H9 (cell line): ENCODE data around the gene ADAMTSL5. TPM values are rescaled to one million over a fixed set of nuclear protein-coding genes. Genes with fewer than 3 reads are reported as not detected.

ENCODE experiments used
- DNase-seq: peaks from one replicate; pipeline ENCODE4 v3.0.0-alpha.2; 2017
- H2AFZ ChIP-seq: one replicate; pipeline ENCODE4 v1.6.1; 2013; ENCODE audit warnings: mild to moderate bottlenecking, low read length, control low read depth, moderate library complexity
- H2AK5ac ChIP-seq: 2 replicates; pipeline ENCODE4 v1.6.1; 2013; ENCODE audit warnings: low read length, control low read depth, mixed read lengths; ENCODE audit not compliant: insufficient read length
- H2BK120ac ChIP-seq: one replicate; pipeline ENCODE4 v1.6.1; 2013; ENCODE audit warnings: low read depth, mild to moderate bottlenecking, low read length, control low read depth, inconsistent platforms; ENCODE audit not compliant: poor library complexity, severe bottlenecking
- H2BK12ac ChIP-seq: 2 replicates; pipeline ENCODE4 v1.6.1; 2013; ENCODE audit warnings: low read length, control low read depth, mixed read lengths, low read depth; ENCODE audit not compliant: insufficient read length
- H2BK15ac ChIP-seq: 2 replicates; pipeline ENCODE4 v1.6.1; 2013; ENCODE audit warnings: low read depth, low read length, control low read depth
- H2BK20ac ChIP-seq: one replicate; pipeline ENCODE4 v1.6.1; 2013; ENCODE audit warnings: low read depth, mild to moderate bottlenecking, low read length, control low read depth, inconsistent platforms; ENCODE audit not compliant: poor library complexity, severe bottlenecking
- H2BK5ac ChIP-seq: 2 replicates; pipeline ENCODE4 v1.6.1; 2013; ENCODE audit warnings: low read length, control low read depth, mixed read lengths; ENCODE audit not compliant: insufficient read length
- H3K14ac ChIP-seq: 2 replicates; pipeline ENCODE4 v1.6.1; 2013; ENCODE audit warnings: low read length, control low read depth; ENCODE audit not compliant: insufficient read depth
- H3K18ac ChIP-seq: 2 replicates; pipeline ENCODE4 v1.6.1; 2013; ENCODE audit warnings: low read depth, mild to moderate bottlenecking, mixed read lengths, low read length, control low read depth; ENCODE audit not compliant: insufficient read length
- H3K23ac ChIP-seq: 2 replicates; pipeline ENCODE4 v1.6.1; 2013; ENCODE audit warnings: low read length, control low read depth, mixed read lengths, low read depth; ENCODE audit not compliant: insufficient read length
- H3K23me2 ChIP-seq: 2 replicates; pipeline ENCODE4 v1.6.1; 2013; ENCODE audit warnings: low read depth, mild to moderate bottlenecking, mixed read lengths, low read length, control low read depth; ENCODE audit not compliant: insufficient read length, poor library complexity, severe bottlenecking
- H3K27ac ChIP-seq: 2 replicates; pipeline ENCODE4 v1.5.1; 2013; ENCODE audit warnings: low read length, control low read depth, mixed read lengths, low read depth; ENCODE audit not compliant: insufficient read length
- H3K27me3 ChIP-seq: 2 replicates; pipeline ENCODE4 v1.6.1; 2013; ENCODE audit warnings: low read length, control low read depth, inconsistent platforms; ENCODE audit not compliant: insufficient read depth
- H3K4ac ChIP-seq: 2 replicates; pipeline ENCODE4 v1.6.1; 2013; ENCODE audit warnings: low read depth, mild to moderate bottlenecking, control low read depth, inconsistent platforms, low read length, moderate library complexity
- H3K4me1 ChIP-seq: 2 replicates; pipeline ENCODE4 v1.6.1; 2013; ENCODE audit warnings: low read length, control low read depth, inconsistent platforms; ENCODE audit not compliant: insufficient read depth
- H3K4me2 ChIP-seq: 2 replicates; pipeline ENCODE4 v1.6.1; 2013; ENCODE audit warnings: low read length, control low read depth, mixed read lengths; ENCODE audit not compliant: insufficient read length, insufficient read depth
- H3K56ac ChIP-seq: 2 replicates; pipeline ENCODE4 v1.6.1; 2013; ENCODE audit warnings: low read depth, mild to moderate bottlenecking, mixed read lengths, low read length, control low read depth; ENCODE audit not compliant: insufficient read length
- H3K79me1 ChIP-seq: 2 replicates; pipeline ENCODE4 v1.6.1; 2013; ENCODE audit warnings: low read depth, mild to moderate bottlenecking, moderate library complexity, low read length, control low read depth, inconsistent platforms; ENCODE audit not compliant: insufficient read depth, poor library complexity, severe bottlenecking
- H3K79me2 ChIP-seq: 2 replicates; pipeline ENCODE4 v1.6.1; 2013; ENCODE audit warnings: low read length, control low read depth, inconsistent platforms; ENCODE audit not compliant: insufficient read depth
- H3K9ac ChIP-seq: 2 replicates; pipeline ENCODE4 v1.6.1; 2013; ENCODE audit warnings: low read length, control low read depth, mixed read lengths; ENCODE audit not compliant: insufficient read length; ENCODE audit errors: extremely low read depth
- H3K9me3 ChIP-seq: one replicate; pipeline ENCODE4 v1.6.1; 2013; ENCODE audit warnings: low read depth, low read length, inconsistent platforms; ENCODE audit not compliant: control insufficient read depth
- H3T11ph ChIP-seq: one replicate; pipeline ENCODE4 v1.6.1; 2013; ENCODE audit warnings: mild to moderate bottlenecking, low read length, control low read depth, inconsistent platforms
- H4K20me1 ChIP-seq: one replicate; pipeline ENCODE4 v1.6.1; 2013; ENCODE audit not compliant: control insufficient read depth, insufficient read length, insufficient read depth
- H4K5ac ChIP-seq: 2 replicates; pipeline ENCODE4 v1.6.1; 2013; ENCODE audit warnings: low read depth, mild to moderate bottlenecking, mixed read lengths, low read length, control low read depth; ENCODE audit not compliant: insufficient read length
- H4K8ac ChIP-seq: replicated peaks from 2 replicates; pipeline ENCODE4 v1.6.1; 2013; ENCODE audit warnings: low read length, control low read depth, mixed read lengths, low read depth; ENCODE audit not compliant: insufficient read length
- H4K91ac ChIP-seq: 2 replicates; pipeline ENCODE4 v1.6.1; 2013; ENCODE audit warnings: low read depth, mild to moderate bottlenecking, moderate library complexity, mixed read lengths, low read length, control low read depth; ENCODE audit not compliant: insufficient read length
- H3K27ac Mint-ChIP-seq, 3 experiments: 2 replicates in 2 of 3; 3 replicates in 1 of 3; pipeline ENCODE4 v1.8.0; 2020 to 2021; ENCODE audit warnings: mixed read lengths in 3 of 3, mild to moderate bottlenecking in 1 of 3, moderate library complexity in 1 of 3
- H3K27me3 Mint-ChIP-seq: 2 replicates; pipeline ENCODE4 v1.8.0; 2021; ENCODE audit warnings: low read depth, mild to moderate bottlenecking, moderate library complexity, mixed read lengths
- H3K36me3 Mint-ChIP-seq, 3 experiments: 2 replicates in 2 of 3; 3 replicates in 1 of 3; pipeline ENCODE4 v1.8.0; 2020 to 2021; ENCODE audit warnings: low read depth in 3 of 3, mixed read lengths in 3 of 3; ENCODE audit not compliant: insufficient read depth in 1 of 3
- H3K4me1 Mint-ChIP-seq, 2 experiments: 2 replicates each; pipeline ENCODE4 v1.8.0; 2020; ENCODE audit warnings: mixed read lengths in 2 of 2
- H3K4me3 Mint-ChIP-seq, 2 experiments: 2 replicates in 1 of 2; 3 replicates in 1 of 2; pipeline ENCODE4 v1.8.0; 2020 to 2021; ENCODE audit warnings: mild to moderate bottlenecking in 2 of 2, mixed read lengths in 2 of 2, moderate library complexity in 1 of 2
- H3K9me3 Mint-ChIP-seq, 2 experiments: 2 replicates in 1 of 2; 3 replicates in 1 of 2; pipeline ENCODE4 v1.8.0; 2020; ENCODE audit warnings: mild to moderate bottlenecking in 2 of 2, mixed read lengths in 2 of 2, moderate library complexity in 1 of 2
- WGBS: extraction: QIAGEN DNeasy Blood & Tissue Kit; methylation state at CpG from one replicate; pipeline ENCODE4 v1.1.7; 2013; ENCODE audit warnings: missing lambda C conversion rate, low lambda C conversion rate, mixed read lengths; ENCODE audit not compliant: insufficient read length; ENCODE audit errors: extremely low coverage; 5-methylcytosine and 5-hydroxymethylcytosine counted together
- total RNA-seq: library from RNA; stranded (reverse); gene quantifications from 2 replicates; pipeline ENCODE4 v1.2.1, GENCODE V29; 2021
- TF ChIP-seq, protein P1 (sequence below): fragments of 200-600 bp; sonication (generic); conservative IDR thresholded peaks from 3 replicates; pipeline ENCODE4 v1.8.0; 2021; ENCODE audit warnings: antibody characterized with exemption, mild to moderate bottlenecking

ADAMTSL5 gene
- total RNA-seq, 1 experiment from 2014 or later: 1.5 TPM

DNA sequence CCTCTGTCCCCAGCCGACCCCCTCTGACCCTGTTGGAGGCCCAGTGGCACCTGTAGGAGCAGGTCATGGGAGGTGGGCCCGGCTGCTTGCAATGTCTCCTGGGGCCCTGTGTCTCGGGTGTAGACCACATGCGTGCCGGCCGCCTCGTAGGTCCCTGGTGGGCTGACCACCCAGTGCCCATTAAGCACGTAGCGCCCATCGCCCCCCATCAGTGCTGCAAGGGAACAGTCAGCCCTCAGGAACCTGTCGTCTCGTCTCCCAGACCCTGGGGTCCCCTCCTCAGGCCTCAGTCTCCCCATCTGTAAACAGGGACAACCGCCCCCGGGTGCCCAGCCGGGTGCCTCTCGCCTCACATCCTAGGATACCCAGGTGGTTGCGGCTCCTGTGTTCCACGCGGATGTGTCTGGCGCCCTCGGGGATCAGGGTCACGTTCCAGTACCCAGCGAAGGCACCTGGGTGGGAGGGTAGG lies 5.6 kb downstream of the ADAMTSL5 start:
- Mint-ChIP-seq H3K27ac (no peak overlapping the region), H3K4me3 (peak overlapping the region in 1 of 2 experiments; percentile 96; a peak in 2 of 5 replicates), H3K27me3 (peaks cover 71% of the 10 kb centered on the region), H3K36me3 (no peaks in the 10 kb centered on the region), H3K4me1 (peaks cover 13 to 23% of the 10 kb centered on the region in 2 experiments), H3K9me3 (peaks cover 0 to 4% of the 10 kb centered on the region in 2 experiments; a peak in 1 of 5 replicates)
- TF ChIP-seq, protein P1, sequence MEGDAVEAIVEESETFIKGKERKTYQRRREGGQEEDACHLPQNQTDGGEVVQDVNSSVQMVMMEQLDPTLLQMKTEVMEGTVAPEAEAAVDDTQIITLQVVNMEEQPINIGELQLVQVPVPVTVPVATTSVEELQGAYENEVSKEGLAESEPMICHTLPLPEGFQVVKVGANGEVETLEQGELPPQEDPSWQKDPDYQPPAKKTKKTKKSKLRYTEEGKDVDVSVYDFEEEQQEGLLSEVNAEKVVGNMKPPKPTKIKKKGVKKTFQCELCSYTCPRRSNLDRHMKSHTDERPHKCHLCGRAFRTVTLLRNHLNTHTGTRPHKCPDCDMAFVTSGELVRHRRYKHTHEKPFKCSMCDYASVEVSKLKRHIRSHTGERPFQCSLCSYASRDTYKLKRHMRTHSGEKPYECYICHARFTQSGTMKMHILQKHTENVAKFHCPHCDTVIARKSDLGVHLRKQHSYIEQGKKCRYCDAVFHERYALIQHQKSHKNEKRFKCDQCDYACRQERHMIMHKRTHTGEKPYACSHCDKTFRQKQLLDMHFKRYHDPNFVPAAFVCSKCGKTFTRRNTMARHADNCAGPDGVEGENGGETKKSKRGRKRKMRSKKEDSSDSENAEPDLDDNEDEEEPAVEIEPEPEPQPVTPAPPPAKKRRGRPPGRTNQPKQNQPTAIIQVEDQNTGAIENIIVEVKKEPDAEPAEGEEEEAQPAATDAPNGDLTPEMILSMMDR: no peak
- no CpG with 5 or more reads among the region's 23 CpGs for WGBS
- Histone ChIP-seq H3K9ac (no peak overlapping the region), H3T11ph (no peak overlapping the region), H4K20me1 (no peaks in the 10 kb centered on the region), H4K8ac (no peak overlapping the region), H3K4ac (no peak overlapping the region), H3K79me1 (no peaks in the 10 kb centered on the region), H3K9me3 (no peaks in the 10 kb centered on the region), H2BK120ac (no peak overlapping the region), H3K4me2 (peak overlapping the region; percentile 14), H3K79me2 (no peaks in the 10 kb centered on the region), H2AK5ac (no peak overlapping the region), H2BK20ac (no peak overlapping the region), H2AFZ (no peak overlapping the region), H3K4me1 (no peaks in the 10 kb centered on the region), H3K27me3 (no peaks in the 10 kb centered on the region; the same call in 1 of the 2 replicates), H2BK15ac (no peak overlapping the region), H3K27ac (no peak overlapping the region), H2BK12ac (no peak overlapping the region), H3K23ac (no peak overlapping the region), H2BK5ac (no peak overlapping the region), H4K91ac (no peak overlapping the region), H3K14ac (no peak overlapping the region; the same call in 1 of the 2 replicates), H3K56ac (no peak overlapping the region), H3K18ac (no peak overlapping the region), H3K23me2 (peaks cover 11% of the 10 kb centered on the region), H4K5ac (no peak overlapping the region)
- no peak for DNase-seq
